ENCODE data around the gene GRB10. TPM values are rescaled to one million over a fixed set of nuclear protein-coding genes. Genes with fewer than 3 reads are reported as not detected.

The GRB10 gene
- total and polyA plus RNA-seq, 11 donors, result 14.7 to 38.2 (median 28.0) TPM

DNA sequence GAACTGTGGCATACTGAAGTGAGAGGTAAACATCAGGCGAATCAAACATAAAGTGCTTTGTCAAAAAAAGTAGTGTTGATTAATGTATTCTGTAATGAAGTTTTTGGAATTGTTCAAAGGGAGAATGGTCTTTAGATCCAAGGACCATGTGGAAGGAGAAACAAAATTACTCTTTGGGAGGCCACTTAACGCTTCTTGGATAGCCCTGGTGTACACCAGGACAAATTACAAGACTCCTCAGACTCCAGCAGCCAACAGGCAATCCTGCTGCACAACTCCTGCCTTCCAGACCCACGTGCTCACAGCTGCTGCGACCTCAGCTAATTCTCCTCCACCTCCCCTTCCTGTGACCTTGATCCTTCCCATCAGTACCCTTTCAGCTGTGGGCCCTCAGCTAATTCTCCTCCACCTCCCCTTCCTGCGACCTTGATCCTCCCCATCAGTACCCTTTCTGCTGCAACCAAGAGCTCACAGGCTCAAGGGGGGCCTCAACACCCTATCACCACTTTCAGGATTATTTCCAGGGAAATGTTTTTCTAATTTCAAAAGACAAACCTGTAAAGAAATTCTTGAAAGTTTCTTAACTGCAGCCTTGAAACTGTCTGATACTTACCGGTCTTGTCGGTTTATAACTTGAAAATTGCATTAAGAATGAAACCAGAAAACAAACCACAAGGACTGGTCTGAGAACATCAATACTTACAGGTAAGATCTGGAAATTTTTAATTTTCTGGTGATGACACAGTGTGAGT is 187.8 kb downstream of the GRB10 start:
- intact Hi-C loops (cut with DNase I), result loop anchor here in 5 of 10 donors (5.0 to 10.0 kb wide), 3 partner anchors 120 to 470 kb away; no protein-coding TSS in a partner anchor
- Histone ChIP-seq H3K27me3 (no peaks in the 10 kb centered on the region), H3K9me3 (no peaks in the 10 kb centered on the region), H3K36me3 (peaks cover 0 to 86% (median 65%) of the 10 kb centered on the region in 9 donors), H3K4me1 (no peaks in the 10 kb centered on the region), H3K27ac (no peak overlapping the region), H3K4me3 (no peak overlapping the region)
- 81 to 87% (median 83%) methylated on average over 7 of the region's 7 CpGs for WGBS, 4 donors
- TF ChIP-seq, protein P1, sequence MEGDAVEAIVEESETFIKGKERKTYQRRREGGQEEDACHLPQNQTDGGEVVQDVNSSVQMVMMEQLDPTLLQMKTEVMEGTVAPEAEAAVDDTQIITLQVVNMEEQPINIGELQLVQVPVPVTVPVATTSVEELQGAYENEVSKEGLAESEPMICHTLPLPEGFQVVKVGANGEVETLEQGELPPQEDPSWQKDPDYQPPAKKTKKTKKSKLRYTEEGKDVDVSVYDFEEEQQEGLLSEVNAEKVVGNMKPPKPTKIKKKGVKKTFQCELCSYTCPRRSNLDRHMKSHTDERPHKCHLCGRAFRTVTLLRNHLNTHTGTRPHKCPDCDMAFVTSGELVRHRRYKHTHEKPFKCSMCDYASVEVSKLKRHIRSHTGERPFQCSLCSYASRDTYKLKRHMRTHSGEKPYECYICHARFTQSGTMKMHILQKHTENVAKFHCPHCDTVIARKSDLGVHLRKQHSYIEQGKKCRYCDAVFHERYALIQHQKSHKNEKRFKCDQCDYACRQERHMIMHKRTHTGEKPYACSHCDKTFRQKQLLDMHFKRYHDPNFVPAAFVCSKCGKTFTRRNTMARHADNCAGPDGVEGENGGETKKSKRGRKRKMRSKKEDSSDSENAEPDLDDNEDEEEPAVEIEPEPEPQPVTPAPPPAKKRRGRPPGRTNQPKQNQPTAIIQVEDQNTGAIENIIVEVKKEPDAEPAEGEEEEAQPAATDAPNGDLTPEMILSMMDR (IDR thresholded peaks at IDR 0.05), result no peak
- no peak for TF ChIP-seq POLR2A (IDR thresholded peaks at IDR 0.05)
- DNase-seq (no peak), ATAC-seq (no peak)

DNA sequence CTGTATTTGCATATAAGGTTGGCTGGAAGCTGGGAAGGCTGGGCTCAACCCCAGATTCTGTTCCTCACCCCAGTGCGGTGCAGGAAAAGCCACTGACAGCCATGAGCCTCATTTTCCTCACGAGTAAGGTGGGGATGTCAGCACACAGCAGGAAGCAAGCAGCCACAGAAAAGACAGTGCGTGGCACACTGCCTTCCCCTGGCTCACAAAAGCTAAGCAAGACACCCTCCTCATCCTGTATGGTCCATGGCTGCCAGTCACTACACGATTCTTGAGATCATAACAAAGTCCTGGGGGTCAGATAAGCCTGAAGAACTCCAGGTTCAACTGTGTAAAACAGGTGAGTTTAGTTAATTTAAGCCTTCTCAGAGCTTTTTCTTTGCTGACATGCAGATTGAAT is 188.6 kb downstream of the GRB10 start:
- no peak overlapping the region for H3K4me3 ChIP-seq
- no peak for DNase-seq
- WGBS, 4 donors, result 81 to 88% (median 87%) methylated on average over 4 of the region's 4 CpGs
- no peaks in the 10 kb centered on the region for H3K4me1 ChIP-seq
- no peak for TF ChIP-seq POLR2A (IDR thresholded peaks at IDR 0.05)
- TF ChIP-seq, protein P1 (IDR thresholded peaks at IDR 0.05), result no peak
- peaks cover 0 to 78% (median 59%) of the 10 kb centered on the region in 9 donors for H3K36me3 ChIP-seq
- intact Hi-C loops (cut with DNase I), result loop anchor here in 4 of 10 donors (10.0 kb wide), 2 partner anchors 119 to 471 kb away; no protein-coding TSS in a partner anchor
- H3K9me3 ChIP-seq, result no peaks in the 10 kb centered on the region
- no peaks in the 10 kb centered on the region for H3K27me3 ChIP-seq
- H3K27ac ChIP-seq, result no peak overlapping the region
- ATAC-seq, result no peak

DNA sequence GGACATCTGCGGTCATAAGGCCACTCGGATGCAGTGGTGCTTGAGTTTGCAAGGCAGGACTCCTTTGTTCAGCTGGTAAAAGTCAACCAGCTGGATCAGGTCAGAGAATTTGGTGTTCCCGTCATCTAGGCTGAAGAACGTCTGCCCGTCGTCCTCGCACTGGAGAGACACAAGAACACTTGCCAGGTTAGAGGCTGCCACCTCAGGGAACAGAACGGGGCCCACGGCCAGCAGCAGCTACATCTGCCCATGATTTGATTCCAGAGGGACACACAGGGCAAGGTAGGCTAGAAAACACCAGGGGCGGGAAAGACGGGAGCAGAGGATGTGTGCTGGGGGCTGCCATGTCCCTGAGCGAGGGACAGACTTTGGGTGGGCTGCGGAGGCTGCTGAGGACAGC is 189.8 kb downstream of the GRB10 start:
- 93 to 97% (median 94%) methylated on average over 13 of the region's 13 CpGs for WGBS, 4 donors
- DNase-seq, result no peak
- no peaks in the 10 kb centered on the region for H3K9me3 ChIP-seq
- no peaks in the 10 kb centered on the region for H3K27me3 ChIP-seq
- H3K4me3 ChIP-seq, result no peak overlapping the region
- H3K4me1 ChIP-seq, result no peaks in the 10 kb centered on the region
- intact Hi-C loops (cut with DNase I), result loop anchor here in 4 of 10 donors (10.0 kb wide), 2 partner anchors 118 to 472 kb away; no protein-coding TSS in a partner anchor
- H3K36me3 ChIP-seq, result peaks cover 0 to 67% (median 47%) of the 10 kb centered on the region in 9 donors
- H3K27ac ChIP-seq, result no peak overlapping the region
- TF ChIP-seq, protein P1 (IDR thresholded peaks at IDR 0.05), result no peak
- no peak for TF ChIP-seq POLR2A (IDR thresholded peaks at IDR 0.05)
- no peak for ATAC-seq
